WTC11 (cell line): ENCODE data around the gene RAD51D.

Experiments used
- ATF6 ChIP-seq: sonication (generic); formaldehyde crosslinking; IDR thresholded peaks from 2 replicates; pipeline ENCODE4 v1.8.1; 2023; ENCODE audit warnings: mild to moderate bottlenecking, missing genetic modification reagents
- CBFB ChIP-seq: sonication (generic); formaldehyde crosslinking; IDR thresholded peaks from 2 replicates; pipeline ENCODE4 v1.8.1; 2022; ENCODE audit warnings: mild to moderate bottlenecking, low read depth, missing genetic modification reagents
- CTCF ChIP-seq: fragments of 200-600 bp; IDR thresholded peaks from 2 replicates; pipeline ENCODE4 v1.8.0; 2022; ENCODE audit warnings: antibody characterized with exemption
- SP1 ChIP-seq: sonication (generic); formaldehyde crosslinking; conservative IDR thresholded peaks from 2 replicates; pipeline ENCODE4 v1.8.1; 2022; ENCODE audit warnings: missing genetic modification reagents

DNA sequence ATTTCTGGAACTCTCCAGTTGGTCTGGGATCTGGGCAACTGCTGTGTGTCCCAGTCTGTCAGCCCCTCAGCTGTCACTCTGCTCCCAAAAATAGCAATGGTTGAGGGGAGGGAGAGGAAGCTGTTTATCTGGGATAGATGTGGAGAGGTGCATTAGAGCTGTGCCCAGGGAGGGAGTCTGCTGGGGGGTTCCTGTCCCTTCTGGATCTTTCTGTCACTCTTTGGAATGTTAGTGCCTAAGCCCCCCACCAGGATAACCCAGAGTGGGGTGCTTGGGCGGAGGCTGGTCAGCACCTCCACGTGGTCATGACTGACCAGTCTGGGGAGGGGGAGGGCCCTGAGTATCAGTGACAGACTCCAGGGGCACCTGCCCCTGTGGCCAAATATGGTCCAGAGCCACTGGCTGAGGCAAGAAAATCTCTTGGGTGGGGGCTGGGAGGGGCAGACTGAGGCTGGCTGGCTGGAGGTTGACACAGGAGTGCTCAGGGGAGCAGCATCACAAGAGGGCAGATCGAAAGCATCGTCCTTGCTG, 27.8 kb upstream of the RAD51D start, which contains the start of gene UNC45B:
- TF ChIP-seq CTCF (no peak), ATF6 (CRISPR knock-in tag) (no peak), SP1 (CRISPR knock-in tag) (no peak), CBFB (CRISPR knock-in tag) (no peak)
